ENCODE data around the gene TMEM114. TPM values are rescaled to one million over a fixed set of nuclear protein-coding genes. Genes with fewer than 3 reads are reported as not detected.

Gene TMEM114
- total RNA-seq, 4 donors from 2014 or later = not detected

DNA sequence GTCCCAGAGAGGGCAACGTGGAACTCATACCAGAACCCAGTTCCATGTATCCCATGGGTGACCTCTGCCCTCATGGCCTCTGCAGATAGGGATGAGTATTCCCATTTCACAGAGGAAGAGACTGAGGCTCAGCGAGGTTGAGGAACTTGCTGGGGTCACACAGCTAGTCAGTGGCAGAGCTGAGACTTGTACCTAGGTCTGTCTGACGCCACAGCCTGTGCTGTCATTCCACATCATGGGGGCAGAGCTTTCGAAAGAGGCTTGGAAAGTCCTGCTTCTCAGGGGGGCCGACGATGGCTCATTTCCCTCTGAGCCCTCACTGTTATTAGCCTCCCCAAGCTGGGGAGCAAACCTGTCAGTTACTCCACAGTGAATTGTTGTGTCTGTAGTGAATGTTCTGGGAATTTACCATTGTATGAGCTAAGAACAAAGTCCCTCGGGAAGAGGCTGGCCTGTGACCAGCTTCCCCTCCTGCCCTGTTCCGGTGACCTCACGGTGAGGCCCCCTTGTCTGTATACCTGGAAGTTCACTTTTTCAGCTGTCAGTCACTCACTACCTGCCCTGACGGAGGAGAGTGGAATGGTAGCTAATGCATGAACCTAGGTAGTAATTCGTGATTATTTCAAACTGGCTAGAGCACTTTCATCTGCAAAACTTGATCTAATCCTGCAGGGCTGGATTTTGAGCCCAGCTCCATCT lies 40.1 kb upstream of the TMEM114 start:
- TF ChIP-seq, protein P1, sequence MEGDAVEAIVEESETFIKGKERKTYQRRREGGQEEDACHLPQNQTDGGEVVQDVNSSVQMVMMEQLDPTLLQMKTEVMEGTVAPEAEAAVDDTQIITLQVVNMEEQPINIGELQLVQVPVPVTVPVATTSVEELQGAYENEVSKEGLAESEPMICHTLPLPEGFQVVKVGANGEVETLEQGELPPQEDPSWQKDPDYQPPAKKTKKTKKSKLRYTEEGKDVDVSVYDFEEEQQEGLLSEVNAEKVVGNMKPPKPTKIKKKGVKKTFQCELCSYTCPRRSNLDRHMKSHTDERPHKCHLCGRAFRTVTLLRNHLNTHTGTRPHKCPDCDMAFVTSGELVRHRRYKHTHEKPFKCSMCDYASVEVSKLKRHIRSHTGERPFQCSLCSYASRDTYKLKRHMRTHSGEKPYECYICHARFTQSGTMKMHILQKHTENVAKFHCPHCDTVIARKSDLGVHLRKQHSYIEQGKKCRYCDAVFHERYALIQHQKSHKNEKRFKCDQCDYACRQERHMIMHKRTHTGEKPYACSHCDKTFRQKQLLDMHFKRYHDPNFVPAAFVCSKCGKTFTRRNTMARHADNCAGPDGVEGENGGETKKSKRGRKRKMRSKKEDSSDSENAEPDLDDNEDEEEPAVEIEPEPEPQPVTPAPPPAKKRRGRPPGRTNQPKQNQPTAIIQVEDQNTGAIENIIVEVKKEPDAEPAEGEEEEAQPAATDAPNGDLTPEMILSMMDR (IDR thresholded peaks at IDR 0.05) = no peak
- ATAC-seq (ENCODE audit: low FRiP score) = no peak
- no peak for DNase-seq (ENCODE audit: low spot score)

DNA sequence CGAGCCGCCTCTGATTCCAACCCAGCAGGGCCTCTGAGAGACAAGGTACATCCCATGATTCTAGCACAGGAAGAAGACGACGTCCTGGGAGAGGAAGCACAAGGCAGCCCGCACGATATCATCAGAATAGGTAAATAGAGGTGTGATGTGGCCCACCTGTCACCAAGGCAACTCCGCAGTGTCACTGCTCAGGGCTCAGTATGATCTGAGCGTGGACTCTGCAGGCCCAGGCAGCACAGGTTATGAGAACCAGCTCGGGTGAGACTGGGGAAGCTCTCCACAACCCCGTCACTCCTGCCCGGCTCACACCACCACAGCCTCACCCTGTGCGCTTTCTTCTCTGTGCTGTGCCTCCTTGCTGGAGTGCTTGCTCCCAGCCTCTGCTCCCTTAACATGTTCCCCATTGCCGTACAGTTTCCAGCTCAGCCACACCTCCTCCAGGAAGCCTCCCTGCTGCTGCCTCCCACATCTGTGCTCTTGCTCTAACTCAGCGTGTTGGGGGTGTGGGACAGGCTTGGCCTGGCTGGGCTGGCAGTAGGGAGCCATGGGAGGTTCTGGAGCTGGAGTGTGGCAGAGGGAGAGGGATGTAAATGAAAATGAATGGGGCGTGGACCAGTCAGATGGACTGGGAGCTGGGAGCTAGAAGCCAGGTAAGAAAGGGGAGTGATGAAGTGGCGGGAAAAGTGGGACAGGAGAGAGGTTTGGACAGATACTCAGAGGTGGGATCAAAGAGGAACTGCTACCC lies 38.8 kb upstream of the TMEM114 start:
- ATAC-seq (ENCODE audit: low FRiP score) (no peak), DNase-seq (ENCODE audit: low spot score) (no peak)
- TF ChIP-seq, protein P1 (IDR thresholded peaks at IDR 0.05) = no peak

DNA sequence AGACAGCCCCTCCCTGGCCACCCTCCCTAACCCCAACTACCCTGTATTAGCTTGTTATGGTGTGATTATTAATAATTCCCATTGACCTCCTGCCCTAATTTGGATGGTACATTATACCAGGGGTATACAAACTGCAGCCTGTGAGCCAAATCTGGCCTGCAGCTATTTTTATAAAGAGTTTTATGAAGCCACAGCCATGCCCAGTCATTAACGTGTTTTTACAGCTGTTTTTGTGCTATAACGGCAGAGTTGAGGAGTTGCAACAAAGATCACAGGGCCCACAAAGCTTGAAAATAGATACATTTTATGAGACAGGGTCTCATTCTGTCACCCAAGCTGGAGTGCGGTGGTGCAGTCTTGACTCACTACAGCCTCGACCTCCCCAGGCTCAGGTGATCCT lies 37.1 kb upstream of the TMEM114 start:
- DNase-seq (ENCODE audit: low spot score) (no peak), ATAC-seq (ENCODE audit: low FRiP score) (no peak)
- TF ChIP-seq, protein P1 (IDR thresholded peaks at IDR 0.05) = no peak

DNA sequence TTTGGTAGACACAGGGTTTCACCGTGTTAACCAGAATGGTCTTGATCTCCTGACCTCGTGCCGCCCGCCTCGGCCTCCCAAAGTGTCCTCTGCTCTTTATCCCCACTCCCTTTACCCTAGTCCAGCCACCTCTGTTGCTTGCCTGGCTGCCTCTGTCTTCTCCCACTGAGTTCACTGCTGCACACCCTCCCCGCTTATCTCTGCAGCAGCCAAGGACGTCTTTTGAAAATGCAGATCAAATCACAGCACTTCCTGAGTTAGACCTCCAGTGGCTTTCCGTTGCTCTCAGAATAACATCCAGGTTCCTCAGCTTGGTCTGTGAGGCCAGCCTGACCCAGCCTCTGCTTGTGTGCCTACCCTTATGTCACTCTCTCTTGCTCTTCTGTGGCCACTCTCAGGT lies 36.6 kb upstream of the TMEM114 start:
- TF ChIP-seq, protein P1 (IDR thresholded peaks at IDR 0.05) = no peak
- ATAC-seq (ENCODE audit: low FRiP score) (no peak), DNase-seq (ENCODE audit: low spot score) (no peak)

DNA sequence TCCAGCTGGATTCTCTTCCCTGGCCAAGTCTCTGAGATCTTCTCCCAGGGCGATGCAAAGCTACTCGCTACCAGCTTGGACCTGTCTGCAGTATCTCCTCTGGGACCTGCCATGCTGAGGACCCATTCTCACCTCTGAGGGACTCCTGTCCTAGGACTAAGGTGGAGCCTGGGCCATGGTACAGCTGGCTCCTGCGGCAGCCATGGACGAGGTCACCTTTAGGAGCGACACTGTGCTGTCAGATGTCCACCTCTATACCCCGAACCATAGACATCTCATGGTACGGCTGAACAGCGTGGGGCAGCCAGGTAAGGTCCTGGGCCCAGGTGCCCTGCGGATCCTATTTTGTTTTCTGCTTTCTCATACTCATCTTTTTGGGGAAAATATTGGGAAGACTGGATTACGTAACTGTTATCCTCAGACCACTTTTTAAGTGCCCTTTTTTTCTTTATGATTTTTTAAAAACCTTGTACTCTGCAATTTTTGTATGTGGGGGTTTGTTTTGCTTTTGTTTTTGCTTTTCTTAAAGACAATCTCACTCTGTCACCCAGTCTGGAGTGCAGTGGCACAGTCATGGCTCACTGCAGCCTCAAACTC lies 35.3 kb upstream of the TMEM114 start:
- no peak for DNase-seq (ENCODE audit: low spot score)
- no peak for ATAC-seq (ENCODE audit: low FRiP score)
- TF ChIP-seq, protein P1 (IDR thresholded peaks at IDR 0.05) = no peak

DNA sequence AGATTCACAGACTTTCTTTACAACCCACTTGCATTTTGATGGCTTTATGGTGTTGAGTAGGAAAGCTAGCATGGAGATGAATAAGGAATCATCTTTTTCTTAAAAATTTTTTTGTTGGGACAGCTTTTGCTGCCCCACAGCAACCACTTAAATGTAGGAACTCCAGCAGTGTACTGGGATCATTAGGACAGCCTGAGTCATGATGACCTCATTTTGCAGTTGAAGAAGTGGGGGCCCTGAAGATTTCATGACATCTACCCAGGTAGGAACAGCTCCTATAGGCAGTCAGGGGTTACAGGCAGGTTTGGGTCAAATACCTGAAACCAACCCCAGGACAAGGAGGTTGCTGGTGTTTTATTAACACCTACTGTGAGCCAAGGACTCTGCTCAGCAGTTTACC lies 33.3 kb upstream of the TMEM114 start:
- DNase-seq (ENCODE audit: low spot score) = no peak
- TF ChIP-seq, protein P1 (IDR thresholded peaks at IDR 0.05) = no peak

More for the DNA sequence above, 33.3 kb upstream of the TMEM114 start:
- no peak for ATAC-seq (ENCODE audit: low FRiP score)

Data from omental fat pad (tissue), 4 donors.